Stomach smooth muscle (tissue), 2 donors: ENCODE results near the gene CHTOP.
"Not testable (repeated sequence)": the region's sequence is repeated elsewhere in the genome, so short reads cannot be mapped to it uniquely, and the experiment has no call there.

Experiments used
- H3K27ac ChIP-seq: one replicate; pipeline ENCODE4 v1.7.0; 2013; ENCODE audit warnings: mild to moderate bottlenecking, low read length, inconsistent platforms
- H3K27me3 ChIP-seq, 2 donors: one replicate each; pipeline ENCODE4 v1.7.0; 2013; ENCODE audit warnings: low read length in 2 of 2; ENCODE audit not compliant: insufficient read depth in 2 of 2, control insufficient read depth in 1 of 2
- H3K36me3 ChIP-seq, 2 donors: one replicate each; pipeline ENCODE4 v1.7.0; 2013; ENCODE audit warnings: low read length in 2 of 2; ENCODE audit not compliant: control insufficient read depth in 2 of 2, insufficient read depth in 2 of 2
- H3K4me1 ChIP-seq: one replicate; pipeline ENCODE4 v1.7.0; 2013; ENCODE audit warnings: low read length; ENCODE audit not compliant: control insufficient read depth, insufficient read depth
- H3K4me3 ChIP-seq, 2 donors: one replicate each; pipeline ENCODE4 v1.7.0; 2013; ENCODE audit warnings: low read length in 2 of 2
- H3K9ac ChIP-seq, 2 donors: one replicate each; pipeline ENCODE4 v1.7.0; 2013; ENCODE audit warnings: low read length in 2 of 2, mild to moderate bottlenecking in 1 of 2
- H3K9me3 ChIP-seq, 2 donors: one replicate each; pipeline ENCODE4 v1.7.0; 2013; ENCODE audit warnings: low read length in 2 of 2; ENCODE audit not compliant: control insufficient read depth in 2 of 2
- donor health status: healthy.
- donor health status: Pancreatic carcinoma.

The CHTOP gene

DNA sequence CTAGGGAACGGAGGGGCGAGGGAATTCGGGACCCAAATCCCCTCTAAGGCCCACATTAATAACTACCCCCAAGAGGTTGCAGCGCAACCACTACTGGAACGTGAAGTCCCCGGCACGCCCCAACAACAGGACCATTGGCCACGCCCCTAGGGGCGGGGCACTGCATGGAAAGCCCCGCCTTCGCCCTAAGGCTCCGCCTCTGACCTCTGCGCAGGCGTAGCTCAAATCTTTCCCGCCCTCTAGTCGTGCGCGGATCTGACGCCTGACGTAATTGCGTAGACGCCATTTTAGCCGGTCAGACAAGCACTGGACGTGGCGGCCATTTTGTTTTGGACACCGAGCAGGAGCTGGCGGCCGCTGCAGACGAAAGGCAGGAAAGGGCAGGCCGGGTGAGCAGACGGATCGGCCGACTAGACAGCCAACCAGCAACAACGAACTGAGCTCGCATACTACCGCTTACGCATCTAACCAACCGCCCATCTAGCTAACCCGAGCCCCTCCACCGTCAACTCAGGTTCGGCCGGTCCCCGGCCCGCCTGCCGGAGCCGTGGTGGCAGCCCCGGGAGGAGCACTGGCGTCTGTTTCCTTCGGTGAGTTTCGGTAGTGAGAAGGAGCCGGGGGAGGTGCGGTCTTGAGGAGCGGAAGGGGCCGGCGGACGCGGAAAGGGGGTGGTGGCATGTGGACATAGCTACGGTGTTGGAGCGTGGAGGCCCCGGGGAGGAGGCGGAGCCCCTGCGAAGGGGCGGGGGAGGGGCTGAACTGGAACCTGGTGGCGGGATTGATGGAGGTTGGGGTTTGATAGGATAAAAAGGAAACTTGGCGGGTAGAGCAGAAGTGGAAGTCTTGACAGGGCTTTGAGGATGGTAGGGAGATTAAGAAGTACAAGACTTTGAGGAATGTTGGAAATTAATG lies at the start of gene CHTOP:
TSS of gene CHTOP (plus strand) at position 313 of the 912 bp plus-strand sequence. CDS start 2,523 bp downstream, outside the sequence.
- Histone ChIP-seq H3K27ac (peak within 1 kb of the TSS; percentile 99), H3K36me3 (peaks cover 21 to 24% of the 10 kb centered on the region in 2 donors), H3K9me3 (no peaks in the 10 kb centered on the region), H3K9ac (peak within 1 kb of the TSS; percentile 100), H3K4me3 (peak within 1 kb of the TSS; percentile 93 to 98), H3K4me1 (peaks cover 39% of the 10 kb centered on the region), H3K27me3 (no peaks in the 10 kb centered on the region)

- Histone ChIP-seq H3K27ac (no peak overlapping the region), H3K9ac (no peak overlapping the region), H3K27me3 (no peaks in the 10 kb centered on the region), H3K36me3 (peaks cover 0 to 2% of the 10 kb centered on the region in 2 donors), H3K4me1 (no peaks in the 10 kb centered on the region), H3K9me3 (no peaks in the 10 kb centered on the region), H3K4me3 (no peak overlapping the region)
Measured at GRCh38 chr1:153585006-153585405, 48.9 kb upstream of the CHTOP start.

DNA sequence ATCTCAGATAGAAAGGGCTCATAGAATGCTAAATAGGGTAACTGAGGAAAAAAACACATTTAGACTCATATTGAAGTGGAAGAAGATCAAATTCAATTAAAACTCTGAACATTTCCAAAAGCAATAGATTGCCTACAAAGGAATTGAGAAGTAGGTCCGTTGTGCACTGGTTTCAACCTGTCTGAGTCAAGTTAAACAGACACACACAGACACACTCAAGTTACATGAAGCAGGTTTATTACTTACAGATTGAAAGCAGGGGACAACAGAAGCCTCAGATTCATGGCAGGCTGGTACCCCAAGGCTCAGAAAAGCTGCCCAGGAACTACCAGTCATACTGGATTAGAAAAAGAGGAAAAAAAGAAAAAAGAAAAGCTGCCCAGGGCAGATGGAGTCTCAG lies 47.5 kb upstream of the CHTOP start:
- H3K9ac ChIP-seq, result no peak overlapping the region
- H3K27me3 ChIP-seq, result no peaks in the 10 kb centered on the region
- no peak overlapping the region for H3K4me3 ChIP-seq

GRCh38 chr1:153587314-153587713 lies 46.6 kb upstream of the CHTOP start:
- Histone ChIP-seq H3K9me3 (no peaks in the 10 kb centered on the region), H3K27me3 (no peaks in the 10 kb centered on the region), H3K9ac (no peak overlapping the region), H3K36me3 (peaks cover 0 to 2% of the 10 kb centered on the region in 2 donors), H3K4me3 (no peak overlapping the region), H3K27ac (no peak overlapping the region), H3K4me1 (no peaks in the 10 kb centered on the region)

More for the DNA sequence above, 47.5 kb upstream of the CHTOP start:
- Histone ChIP-seq H3K4me1 (no peaks in the 10 kb centered on the region), H3K36me3 (peaks cover 0 to 2% of the 10 kb centered on the region in 2 donors), H3K27ac (no peak overlapping the region), H3K9me3 (no peaks in the 10 kb centered on the region)

GRCh38 chr1:153588033-153588432 lies 45.8 kb upstream of the CHTOP start:
- not testable (repeated sequence) for H3K9ac ChIP-seq, H3K27me3 ChIP-seq, H3K9me3 ChIP-seq, H3K27ac ChIP-seq, H3K4me1 ChIP-seq, H3K4me3 ChIP-seq, H3K36me3 ChIP-seq

GRCh38 chr1:153588482-153588881 lies 45.4 kb upstream of the CHTOP start:
- Histone ChIP-seq H3K9me3 (no peaks in the 10 kb centered on the region), H3K4me1 (no peaks in the 10 kb centered on the region), H3K27me3 (no peaks in the 10 kb centered on the region)

DNA sequence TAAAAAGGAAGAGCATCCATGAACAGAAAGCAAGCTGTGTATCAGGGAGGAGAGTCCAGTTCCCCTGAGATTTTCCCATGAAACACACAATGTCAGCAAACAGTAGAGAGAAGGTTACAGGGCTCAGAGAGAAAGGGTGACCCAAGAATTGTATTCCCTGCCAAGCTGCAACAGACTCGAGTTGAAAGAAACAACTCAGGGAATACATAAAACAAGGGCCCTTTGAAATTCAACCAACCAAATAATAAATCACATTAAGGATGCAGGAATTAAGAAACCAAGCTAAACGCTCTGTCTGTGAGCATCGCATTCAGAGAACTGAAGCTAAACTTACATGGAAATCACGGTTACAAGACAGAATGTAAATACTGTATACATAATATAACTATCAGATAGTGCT lies 41.1 kb upstream of the CHTOP start:
- Histone ChIP-seq H3K36me3 (peaks cover 0 to 2% of the 10 kb centered on the region in 2 donors), H3K27me3 (no peaks in the 10 kb centered on the region), H3K4me3 (no peak overlapping the region), H3K27ac (no peak overlapping the region), H3K4me1 (no peaks in the 10 kb centered on the region), H3K9ac (no peak overlapping the region), H3K9me3 (no peaks in the 10 kb centered on the region)

More at GRCh38 chr1:153588482-153588881, 45.4 kb upstream of the CHTOP start:
- no peak overlapping the region for H3K9ac ChIP-seq
- no peak overlapping the region for H3K27ac ChIP-seq
- H3K36me3 ChIP-seq, result peaks cover 0 to 2% of the 10 kb centered on the region in 2 donors
- no peak overlapping the region for H3K4me3 ChIP-seq

- no peaks in the 10 kb centered on the region for H3K27me3 ChIP-seq
- H3K4me1 ChIP-seq, result no peaks in the 10 kb centered on the region
- no peak overlapping the region for H3K9ac ChIP-seq
- no peak overlapping the region for H3K27ac ChIP-seq
- H3K4me3 ChIP-seq, result no peak overlapping the region
- H3K9me3 ChIP-seq, result no peaks in the 10 kb centered on the region
- H3K36me3 ChIP-seq, result no peaks in the 10 kb centered on the region
Measured at GRCh38 chr1:153597206-153597605, 36.7 kb upstream of the CHTOP start.

GRCh38 chr1:153598309-153599172 lies 35.3 kb upstream of the CHTOP start:
- H3K27ac ChIP-seq, result no peak overlapping the region
- H3K4me3 ChIP-seq, result no peak overlapping the region
- H3K4me1 ChIP-seq, result no peaks in the 10 kb centered on the region
- H3K27me3 ChIP-seq, result no peaks in the 10 kb centered on the region
- H3K9ac ChIP-seq, result no peak overlapping the region
- H3K36me3 ChIP-seq, result no peaks in the 10 kb centered on the region
- H3K9me3 ChIP-seq, result no peaks in the 10 kb centered on the region

DNA sequence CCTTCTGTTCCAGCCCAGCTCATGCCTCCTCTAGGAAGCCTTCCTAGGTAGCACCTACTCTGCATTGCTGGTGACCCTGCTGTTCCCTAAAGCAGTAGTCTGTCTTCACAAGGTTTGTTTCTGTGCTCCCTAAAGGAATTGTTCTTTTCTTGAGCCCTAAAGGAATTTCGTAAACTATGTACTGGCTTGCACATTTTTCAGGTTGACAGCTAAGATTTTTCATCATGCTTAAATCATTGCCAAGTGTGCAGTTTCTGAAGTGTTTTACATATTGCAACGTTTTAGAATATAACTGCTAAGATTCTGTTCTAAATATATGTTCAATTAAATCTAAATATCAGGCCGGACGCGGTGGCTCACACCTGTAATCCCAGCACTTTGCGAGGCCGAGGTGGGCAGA lies 34.0 kb upstream of the CHTOP start:
- no peaks in the 10 kb centered on the region for H3K4me1 ChIP-seq
- H3K36me3 ChIP-seq, result no peaks in the 10 kb centered on the region
- H3K27me3 ChIP-seq, result no peaks in the 10 kb centered on the region
- no peak overlapping the region for H3K4me3 ChIP-seq
- no peaks in the 10 kb centered on the region for H3K9me3 ChIP-seq
- no peak overlapping the region for H3K9ac ChIP-seq
- no peak overlapping the region for H3K27ac ChIP-seq
